GM18868 (cell line): ENCODE measurements around the gene MIER2.
"Not testable (repeated sequence)": the region's sequence is repeated elsewhere in the genome, so short reads cannot be mapped to it uniquely, and the experiment has no call there.

Experiments used
- ATAC-seq: cut with Tn5 transposase; IDR thresholded peaks from one replicate; pipeline ENCODE4 v1.9.1; 2021; ENCODE audit warnings: mild to moderate bottlenecking, moderate library complexity; ENCODE audit not compliant: unreplicated experiment

The MIER2 gene

GRCh38 chr19:344625-345319, at the start of gene MIER2:
Gene MIER2 (minus strand): TSS chr19:344796. CDS start chr19:344782, 14 bp downstream.
- ATAC-seq = peak; percentile 81

GRCh38 chr19:393560-393959, 49.0 kb upstream of the MIER2 start:
- not testable (repeated sequence) for ATAC-seq

GRCh38 chr19:392375-392970, 47.9 kb upstream of the MIER2 start:
- ATAC-seq = no peak

- no peak for ATAC-seq
Measured at GRCh38 chr19:391726-392374, 47.3 kb upstream of the MIER2 start.

- ATAC-seq = no peak
Measured at GRCh38 chr19:391207-391557, 46.6 kb upstream of the MIER2 start.

GRCh38 chr19:390386-391206, 46.0 kb upstream of the MIER2 start:
- ATAC-seq = no peak

GRCh38 chr19:389935-390289, 45.3 kb upstream of the MIER2 start:
- no peak for ATAC-seq

- no peak for ATAC-seq
Measured at GRCh38 chr19:389255-389934, 44.8 kb upstream of the MIER2 start.

GRCh38 chr19:388691-389090, 44.1 kb upstream of the MIER2 start:
- no peak for ATAC-seq

GRCh38 chr19:387777-388176, 43.2 kb upstream of the MIER2 start:
- ATAC-seq = no peak

- ATAC-seq = not testable (repeated sequence)
Measured at GRCh38 chr19:386632-387301, 42.2 kb upstream of the MIER2 start.

GRCh38 chr19:386189-386588, 41.6 kb upstream of the MIER2 start:
- not testable (repeated sequence) for ATAC-seq

GRCh38 chr19:384799-385169, 40.2 kb upstream of the MIER2 start:
- ATAC-seq = no peak

GRCh38 chr19:383922-384798, 39.6 kb upstream of the MIER2 start:
- ATAC-seq = no peak

GRCh38 chr19:383040-383439, 38.4 kb upstream of the MIER2 start:
- no peak for ATAC-seq

GRCh38 chr19:382578-382977, 38.0 kb upstream of the MIER2 start:
- ATAC-seq = not testable (repeated sequence)

- not testable (repeated sequence) for ATAC-seq
Measured at GRCh38 chr19:381901-382300, 37.3 kb upstream of the MIER2 start.

- not testable (repeated sequence) for ATAC-seq
Measured at GRCh38 chr19:380618-381219, 36.1 kb upstream of the MIER2 start.

- no peak for ATAC-seq
Measured at GRCh38 chr19:379796-380195, 35.2 kb upstream of the MIER2 start.
